IMR-90 (cell line): Measurements from ENCODE around the gene CNNM2.

Source experiments
- NFE2L2 ChIP-seq: fragments of 150-350 bp; IDR thresholded peaks from 2 replicates; pipeline ENCODE4 v1.6.1; 2016; ENCODE audit warnings: low read depth, mild to moderate bottlenecking, low read length
- RCOR1 ChIP-seq: IDR thresholded peaks from 2 replicates; pipeline ENCODE4 v1.6.1; 2012; ENCODE audit warnings: mild to moderate bottlenecking, low read length, improper control_type of control experiment; ENCODE audit not compliant: insufficient replicate concordance
- RFX5 ChIP-seq: IDR thresholded peaks from 2 replicates; pipeline ENCODE4 v1.8.0; 2012; ENCODE audit warnings: low read depth, mild to moderate bottlenecking, low read length, moderate library complexity
- TF ChIP-seq, protein P1 (sequence below): conservative IDR thresholded peaks from 2 replicates; pipeline ENCODE4 v1.5.1; 2012; ENCODE audit warnings: mild to moderate bottlenecking, low read depth, low read length, improper control_type of control experiment

DNA sequence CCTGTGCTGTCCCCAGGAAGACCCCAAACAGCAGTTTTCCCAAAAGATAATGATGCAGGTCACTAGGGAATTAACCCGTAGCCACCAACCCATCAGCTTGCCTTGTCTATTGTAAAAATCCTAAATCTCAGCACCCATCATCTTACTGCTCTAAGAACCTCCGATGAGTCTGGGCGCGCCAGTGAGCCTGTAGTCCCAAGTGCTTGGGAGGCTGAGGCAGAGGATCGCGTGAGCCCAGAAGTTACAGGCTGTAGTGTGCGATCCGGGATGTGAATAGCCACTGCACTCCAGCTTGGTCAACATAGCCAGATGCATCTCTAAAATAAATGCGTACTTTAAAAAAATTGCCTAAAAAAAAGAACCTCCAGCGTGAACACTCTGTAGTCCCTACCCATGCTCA is 47.9 kb upstream of the CNNM2 start:
- TF ChIP-seq, protein P1, sequence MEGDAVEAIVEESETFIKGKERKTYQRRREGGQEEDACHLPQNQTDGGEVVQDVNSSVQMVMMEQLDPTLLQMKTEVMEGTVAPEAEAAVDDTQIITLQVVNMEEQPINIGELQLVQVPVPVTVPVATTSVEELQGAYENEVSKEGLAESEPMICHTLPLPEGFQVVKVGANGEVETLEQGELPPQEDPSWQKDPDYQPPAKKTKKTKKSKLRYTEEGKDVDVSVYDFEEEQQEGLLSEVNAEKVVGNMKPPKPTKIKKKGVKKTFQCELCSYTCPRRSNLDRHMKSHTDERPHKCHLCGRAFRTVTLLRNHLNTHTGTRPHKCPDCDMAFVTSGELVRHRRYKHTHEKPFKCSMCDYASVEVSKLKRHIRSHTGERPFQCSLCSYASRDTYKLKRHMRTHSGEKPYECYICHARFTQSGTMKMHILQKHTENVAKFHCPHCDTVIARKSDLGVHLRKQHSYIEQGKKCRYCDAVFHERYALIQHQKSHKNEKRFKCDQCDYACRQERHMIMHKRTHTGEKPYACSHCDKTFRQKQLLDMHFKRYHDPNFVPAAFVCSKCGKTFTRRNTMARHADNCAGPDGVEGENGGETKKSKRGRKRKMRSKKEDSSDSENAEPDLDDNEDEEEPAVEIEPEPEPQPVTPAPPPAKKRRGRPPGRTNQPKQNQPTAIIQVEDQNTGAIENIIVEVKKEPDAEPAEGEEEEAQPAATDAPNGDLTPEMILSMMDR = no peak
- TF ChIP-seq RCOR1 = no peak
- TF ChIP-seq RFX5 = no peak
- TF ChIP-seq NFE2L2 = no peak
